ENCODE data around the gene CD248.

- TF ChIP-seq, protein P1, sequence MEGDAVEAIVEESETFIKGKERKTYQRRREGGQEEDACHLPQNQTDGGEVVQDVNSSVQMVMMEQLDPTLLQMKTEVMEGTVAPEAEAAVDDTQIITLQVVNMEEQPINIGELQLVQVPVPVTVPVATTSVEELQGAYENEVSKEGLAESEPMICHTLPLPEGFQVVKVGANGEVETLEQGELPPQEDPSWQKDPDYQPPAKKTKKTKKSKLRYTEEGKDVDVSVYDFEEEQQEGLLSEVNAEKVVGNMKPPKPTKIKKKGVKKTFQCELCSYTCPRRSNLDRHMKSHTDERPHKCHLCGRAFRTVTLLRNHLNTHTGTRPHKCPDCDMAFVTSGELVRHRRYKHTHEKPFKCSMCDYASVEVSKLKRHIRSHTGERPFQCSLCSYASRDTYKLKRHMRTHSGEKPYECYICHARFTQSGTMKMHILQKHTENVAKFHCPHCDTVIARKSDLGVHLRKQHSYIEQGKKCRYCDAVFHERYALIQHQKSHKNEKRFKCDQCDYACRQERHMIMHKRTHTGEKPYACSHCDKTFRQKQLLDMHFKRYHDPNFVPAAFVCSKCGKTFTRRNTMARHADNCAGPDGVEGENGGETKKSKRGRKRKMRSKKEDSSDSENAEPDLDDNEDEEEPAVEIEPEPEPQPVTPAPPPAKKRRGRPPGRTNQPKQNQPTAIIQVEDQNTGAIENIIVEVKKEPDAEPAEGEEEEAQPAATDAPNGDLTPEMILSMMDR (IDR thresholded peaks at IDR 0.05) = no peak
- peak in 1 of 2 donors; percentile 2 for TF ChIP-seq POLR2A (IDR thresholded peaks at IDR 0.05)
Observed at GRCh38 chr11:66328031-66328301, 11.1 kb upstream of the CD248 start.

Measured in heart left ventricle (tissue), 13 donors.